Epithelial cell of prostate (primary cell): ENCODE results near the gene DAND5.

ENCODE experiments used
- DNase-seq: peaks from one replicate; pipeline ENCODE4 v3.0.0-alpha.2; 2011; ENCODE audit warnings: low read depth, low spot score
- H3K27ac ChIP-seq: fragments of 450-650 bp; 2 replicates; pipeline ENCODE4 v1.5.1; 2017; ENCODE audit warnings: mild to moderate bottlenecking

Gene DAND5, protein sequence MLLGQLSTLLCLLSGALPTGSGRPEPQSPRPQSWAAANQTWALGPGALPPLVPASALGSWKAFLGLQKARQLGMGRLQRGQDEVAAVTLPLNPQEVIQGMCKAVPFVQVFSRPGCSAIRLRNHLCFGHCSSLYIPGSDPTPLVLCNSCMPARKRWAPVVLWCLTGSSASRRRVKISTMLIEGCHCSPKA

DNA sequence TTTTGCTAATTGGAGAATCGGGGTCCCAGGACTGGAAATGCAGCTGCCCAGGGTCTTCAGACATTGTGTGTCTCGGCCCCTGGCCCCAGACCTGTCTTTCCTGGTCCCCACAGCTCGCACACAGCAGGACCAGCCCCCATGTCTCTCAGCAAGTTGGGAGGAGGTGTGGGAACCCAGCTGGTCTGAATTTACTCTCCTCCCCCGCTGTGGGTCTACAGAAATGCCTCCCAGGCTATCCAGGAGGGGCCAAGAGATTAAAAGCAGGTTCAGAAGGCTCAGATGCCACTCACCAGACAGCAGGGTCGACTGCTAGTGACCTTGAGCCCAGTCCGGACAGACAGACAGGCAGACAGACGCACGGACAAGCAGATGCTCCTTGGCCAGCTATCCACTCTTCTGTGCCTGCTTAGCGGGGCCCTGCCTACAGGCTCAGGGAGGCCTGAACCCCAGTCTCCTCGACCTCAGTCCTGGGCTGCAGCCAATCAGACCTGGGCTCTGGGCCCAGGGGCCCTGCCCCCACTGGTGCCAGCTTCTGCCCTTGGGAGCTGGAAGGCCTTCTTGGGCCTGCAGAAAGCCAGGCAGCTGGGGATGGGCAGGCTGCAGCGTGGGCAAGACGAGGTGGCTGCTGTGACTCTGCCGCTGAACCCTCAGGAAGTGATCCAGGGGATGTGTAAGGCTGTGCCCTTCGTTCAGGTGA lies at the start of gene DAND5:
Gene DAND5 (plus strand): TSS at position 285 of the 697 bp plus-strand sequence. CDS start 85 bp downstream, at position 370.
- no peak within 1 kb of the TSS for H3K27ac ChIP-seq
- DNase-seq = no peak

DNA sequence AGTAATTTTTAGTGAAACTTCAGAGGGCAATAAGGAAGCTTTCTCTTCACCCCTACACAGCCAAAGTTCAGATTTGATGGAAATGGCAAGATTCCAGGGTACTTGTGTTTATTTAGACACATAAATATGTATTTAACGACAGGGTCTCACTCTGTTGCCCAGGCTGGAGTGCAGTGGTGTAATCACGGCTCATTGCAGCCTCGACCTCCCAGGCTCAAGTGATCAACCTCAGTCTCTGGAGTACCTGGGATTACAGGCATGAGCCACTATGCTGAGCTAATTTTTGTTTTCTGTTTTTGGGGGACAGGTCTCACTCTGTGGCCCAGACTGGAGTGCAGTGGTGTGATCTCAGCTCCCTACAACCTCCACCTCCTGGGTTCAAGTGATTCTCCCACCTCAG lies 48.3 kb upstream of the DAND5 start:
- no peak for DNase-seq
- no peak overlapping the region for H3K27ac ChIP-seq

DNA sequence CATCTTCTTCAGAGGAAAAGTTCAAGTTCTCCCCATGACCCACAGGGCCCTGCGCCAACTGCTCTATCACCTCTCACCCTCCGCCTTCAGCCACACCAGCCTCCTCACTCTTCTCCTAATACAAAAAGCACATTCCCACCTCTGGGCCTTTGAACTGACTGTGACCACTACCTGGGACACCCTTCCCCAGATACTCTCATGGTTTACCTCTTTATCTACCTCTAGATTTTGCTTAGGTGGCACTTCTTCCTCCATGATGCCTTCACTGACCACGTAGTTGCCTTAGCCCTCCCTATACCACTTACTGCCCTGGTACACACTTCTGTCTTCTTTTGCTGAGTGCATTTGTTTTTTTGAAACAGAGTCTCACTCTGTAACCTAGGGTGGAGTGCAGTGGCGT lies 46.4 kb upstream of the DAND5 start:
- H3K27ac ChIP-seq = no peak overlapping the region
- DNase-seq = no peak

DNA sequence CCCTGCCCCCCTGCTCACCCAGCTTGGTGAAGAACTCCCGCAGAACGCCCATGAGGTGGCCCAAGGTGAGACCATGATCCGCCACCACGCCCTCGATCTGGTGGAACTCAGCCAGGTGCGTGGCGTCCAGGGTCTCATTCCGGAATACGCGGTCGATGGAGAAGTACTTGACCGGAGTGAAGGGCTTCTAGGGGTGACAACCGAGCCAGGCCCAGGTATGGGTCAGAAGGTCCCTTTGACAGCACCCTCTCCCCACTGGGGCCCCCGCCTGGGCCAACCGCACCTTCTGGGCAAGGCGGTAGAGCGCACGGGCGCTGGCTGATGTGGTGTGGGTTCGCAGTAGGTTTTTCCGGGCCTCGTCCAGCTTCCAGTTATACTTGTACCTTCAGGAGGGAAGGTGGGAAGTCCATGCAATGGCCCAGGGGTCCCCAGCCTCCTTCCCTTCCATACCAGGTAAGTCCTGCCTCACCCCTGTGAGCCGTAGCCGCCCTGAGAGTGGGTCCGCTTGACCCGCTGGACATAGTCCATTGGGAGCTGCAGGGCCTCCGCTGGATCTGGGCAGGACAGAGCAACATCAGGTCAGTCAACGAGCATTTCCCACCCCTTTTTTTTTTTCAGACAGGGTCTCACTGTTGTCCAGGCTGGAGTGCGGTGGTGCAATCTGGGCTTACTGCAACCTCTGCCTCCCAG lies 44.6 kb upstream of the DAND5 start:
- no peak overlapping the region for H3K27ac ChIP-seq
- DNase-seq = no peak

DNA sequence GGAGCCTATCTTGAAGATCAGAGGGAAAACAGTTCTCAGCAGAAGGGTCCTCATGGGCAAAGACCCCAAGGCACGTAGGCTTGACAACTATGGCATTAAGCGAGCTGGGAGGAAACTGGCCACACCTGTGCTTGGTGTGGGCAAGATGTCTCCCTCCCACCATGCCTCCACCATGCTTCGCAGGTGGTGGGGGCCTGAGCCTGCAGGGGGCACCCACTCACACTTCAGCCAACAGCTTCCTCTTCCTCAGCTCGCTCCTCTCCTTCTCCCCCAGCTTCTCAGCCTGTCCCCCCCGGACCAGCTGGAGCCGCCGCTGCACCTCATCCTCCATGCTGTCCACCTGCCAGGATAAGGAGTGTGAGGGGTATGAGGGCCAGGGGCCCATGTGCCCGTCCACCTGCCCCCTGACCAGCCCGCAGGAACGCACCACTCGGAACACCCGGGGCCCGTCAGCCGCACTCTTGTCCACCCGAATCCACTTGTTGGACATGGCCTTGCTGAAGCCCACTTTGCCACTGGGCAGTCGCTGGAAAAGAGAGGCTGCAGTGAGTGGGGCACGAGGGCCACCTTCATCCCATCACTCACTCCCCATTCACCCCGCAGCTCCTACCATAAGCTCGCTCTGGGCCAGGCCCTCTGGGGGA lies 39.3 kb upstream of the DAND5 start:
- no peak for DNase-seq
- H3K27ac ChIP-seq = no peak overlapping the region

DNA sequence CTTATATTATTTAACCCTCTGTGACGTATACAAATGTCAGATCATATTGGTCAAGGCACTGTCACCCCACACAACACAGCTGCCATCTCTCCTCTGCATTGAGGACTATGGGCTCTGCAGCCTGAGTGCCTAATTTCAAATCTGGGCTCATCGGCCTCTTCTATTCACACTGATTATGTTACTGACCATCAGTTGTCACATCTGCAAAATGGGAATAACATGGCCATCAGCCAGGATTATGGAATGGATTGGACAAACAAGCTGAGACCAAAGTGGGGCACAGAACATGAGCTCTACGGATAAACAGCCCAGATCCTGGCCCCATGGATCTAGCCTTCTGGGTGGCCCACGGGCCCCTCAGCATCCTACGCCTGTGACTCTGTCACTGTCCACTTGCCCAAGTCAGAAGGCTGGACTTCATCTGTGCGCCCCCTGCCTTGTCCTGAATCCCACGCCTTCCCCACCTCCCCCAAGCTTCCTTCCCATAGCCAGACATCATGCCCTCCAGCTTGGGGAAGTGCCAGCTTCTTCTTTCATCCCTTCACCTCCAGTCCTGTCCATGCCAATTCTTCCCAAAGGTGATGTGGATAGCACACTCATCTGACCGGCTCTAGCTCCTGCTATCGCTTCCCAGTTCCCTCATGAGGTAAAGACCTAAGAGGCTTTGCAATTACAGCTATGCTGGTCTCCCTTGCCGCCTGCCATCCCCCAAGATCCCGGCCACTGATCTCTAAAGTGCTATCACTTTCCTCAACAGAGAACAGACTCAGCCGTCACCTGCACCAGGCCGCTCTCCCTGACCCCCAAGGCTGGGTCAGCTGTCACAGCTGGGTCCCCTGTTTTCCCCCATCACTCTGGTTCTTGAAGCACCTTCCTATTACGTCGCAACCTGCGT lies 36.7 kb upstream of the DAND5 start:
- peak overlapping the region; percentile 53 for H3K27ac ChIP-seq
- DNase-seq = no peak

DNA sequence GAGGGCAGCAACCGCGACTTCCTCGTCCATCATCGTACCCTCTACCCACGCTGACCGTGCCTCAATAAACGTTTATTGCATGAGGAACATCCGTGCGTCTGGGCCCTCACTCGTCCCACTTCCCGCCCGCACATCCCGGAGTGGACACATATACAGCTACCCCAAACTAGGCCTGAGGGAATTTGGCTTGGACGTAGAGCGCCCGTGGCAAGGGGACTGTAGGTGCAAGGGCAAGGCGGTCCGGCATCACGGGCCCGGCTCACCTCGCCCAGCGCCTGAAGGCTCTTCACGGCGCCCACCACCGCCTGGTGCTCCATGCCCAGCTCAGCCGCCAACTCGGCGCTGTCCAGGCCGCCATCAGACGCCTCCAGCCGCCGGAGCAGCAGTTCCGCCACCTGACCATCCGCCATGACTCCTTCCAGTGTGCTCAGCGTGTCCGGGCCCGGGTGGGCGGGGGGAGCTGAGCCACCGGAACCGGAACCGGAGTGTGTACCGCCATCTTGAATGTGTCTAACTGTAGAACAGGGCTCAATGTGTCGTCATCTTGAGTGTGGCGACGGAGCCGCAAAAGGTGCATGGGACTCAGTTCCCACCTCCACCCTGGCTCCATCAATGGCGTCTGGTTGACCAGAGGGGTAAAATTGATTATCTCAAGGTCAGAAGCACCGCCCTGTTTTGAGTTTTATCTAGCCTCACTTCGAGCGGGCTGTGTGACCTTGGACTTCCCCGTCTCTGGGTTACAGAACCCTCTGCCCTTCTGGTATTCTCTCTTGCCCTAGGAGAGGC lies 35.9 kb upstream of the DAND5 start, which contains the start of gene FARSA:
Gene FARSA (minus strand): TSS at position 425 of the 786 bp plus-strand sequence. CDS start 15 bp downstream, at position 410.
- DNase-seq = peak; percentile 55
- peak within 1 kb of the TSS; percentile 53 for H3K27ac ChIP-seq

DNA sequence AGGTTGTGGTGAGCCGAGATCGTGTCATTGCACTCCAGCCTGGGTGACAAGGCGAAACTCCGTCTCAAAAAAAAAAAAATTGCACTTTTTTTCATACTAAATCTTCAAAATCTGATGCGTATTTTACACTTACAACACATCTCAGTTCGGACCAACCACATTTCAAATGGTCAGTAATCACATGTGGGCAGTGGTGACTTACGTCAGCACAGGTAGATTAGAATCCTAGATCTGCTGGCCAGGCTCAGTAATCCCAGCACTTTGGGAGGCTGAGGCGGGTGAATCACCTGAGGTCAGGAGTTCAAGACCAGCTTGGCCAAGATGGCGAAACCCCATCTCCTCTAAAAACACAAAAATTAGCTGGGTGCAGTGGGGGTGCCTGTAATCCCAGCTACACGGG lies 34.3 kb upstream of the DAND5 start:
- no peak overlapping the region for H3K27ac ChIP-seq
- no peak for DNase-seq

DNA sequence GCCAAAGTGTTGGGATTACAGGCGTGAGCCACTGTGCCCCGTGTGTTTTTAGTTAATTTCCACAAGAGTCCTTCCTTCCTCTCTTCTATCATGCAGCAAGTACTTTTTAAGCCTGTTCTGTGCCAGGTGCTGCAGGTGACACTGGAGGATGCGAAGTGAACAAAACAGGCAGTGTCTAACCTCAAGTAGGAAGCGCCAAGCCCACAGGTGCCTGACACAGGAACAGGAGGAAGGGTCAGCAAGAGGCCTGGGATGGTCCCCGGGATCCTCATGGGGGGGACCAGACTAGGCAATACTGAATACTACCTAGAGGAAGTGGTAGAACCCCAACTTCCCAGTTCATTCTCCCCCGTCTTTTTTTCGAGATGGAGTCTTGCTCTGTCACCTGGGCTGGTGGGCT lies 32.8 kb upstream of the DAND5 start:
- DNase-seq = no peak
- H3K27ac ChIP-seq = no peak overlapping the region

DNA sequence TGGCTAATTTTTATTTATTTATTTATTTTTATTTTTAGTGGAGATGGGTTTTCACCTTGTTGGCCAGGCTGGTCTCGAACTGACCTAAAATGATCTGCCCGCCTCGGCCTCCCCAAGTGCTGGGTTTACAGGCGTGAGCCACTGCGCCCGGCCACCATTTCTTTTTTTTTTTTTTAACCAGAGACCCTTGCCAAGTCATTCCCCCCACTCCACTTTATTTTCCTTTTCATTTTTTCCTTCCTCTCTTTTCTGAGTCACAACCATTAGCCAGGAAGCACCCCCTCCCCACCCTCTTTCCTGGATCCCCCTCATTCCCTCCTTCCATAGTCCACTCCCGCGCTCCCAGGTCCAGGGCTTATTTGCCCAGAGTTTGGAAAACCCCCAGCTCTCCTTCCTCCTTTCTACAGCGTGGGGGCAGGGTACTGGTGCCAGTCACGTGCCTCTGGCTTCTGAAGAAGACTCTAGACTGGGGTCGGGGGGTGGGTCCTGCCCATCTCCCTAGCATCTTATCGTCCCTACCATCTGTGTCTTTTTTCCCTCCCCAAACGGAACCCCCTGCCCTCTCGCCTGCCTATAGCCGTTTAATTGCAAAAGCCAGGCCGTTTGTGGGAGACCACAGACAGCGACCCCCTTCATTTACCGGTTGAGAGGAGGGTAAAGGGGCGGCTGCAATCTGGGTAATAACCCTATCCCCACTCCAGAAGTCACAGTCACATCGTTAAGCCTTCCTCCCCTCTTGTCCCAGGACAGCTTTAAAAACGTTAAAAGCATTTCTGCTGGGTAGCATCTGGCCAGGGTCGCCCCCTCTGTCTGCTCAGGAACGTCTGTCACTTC lies 32.1 kb upstream of the DAND5 start:
- H3K27ac ChIP-seq = no peak overlapping the region
- no peak for DNase-seq

DNA sequence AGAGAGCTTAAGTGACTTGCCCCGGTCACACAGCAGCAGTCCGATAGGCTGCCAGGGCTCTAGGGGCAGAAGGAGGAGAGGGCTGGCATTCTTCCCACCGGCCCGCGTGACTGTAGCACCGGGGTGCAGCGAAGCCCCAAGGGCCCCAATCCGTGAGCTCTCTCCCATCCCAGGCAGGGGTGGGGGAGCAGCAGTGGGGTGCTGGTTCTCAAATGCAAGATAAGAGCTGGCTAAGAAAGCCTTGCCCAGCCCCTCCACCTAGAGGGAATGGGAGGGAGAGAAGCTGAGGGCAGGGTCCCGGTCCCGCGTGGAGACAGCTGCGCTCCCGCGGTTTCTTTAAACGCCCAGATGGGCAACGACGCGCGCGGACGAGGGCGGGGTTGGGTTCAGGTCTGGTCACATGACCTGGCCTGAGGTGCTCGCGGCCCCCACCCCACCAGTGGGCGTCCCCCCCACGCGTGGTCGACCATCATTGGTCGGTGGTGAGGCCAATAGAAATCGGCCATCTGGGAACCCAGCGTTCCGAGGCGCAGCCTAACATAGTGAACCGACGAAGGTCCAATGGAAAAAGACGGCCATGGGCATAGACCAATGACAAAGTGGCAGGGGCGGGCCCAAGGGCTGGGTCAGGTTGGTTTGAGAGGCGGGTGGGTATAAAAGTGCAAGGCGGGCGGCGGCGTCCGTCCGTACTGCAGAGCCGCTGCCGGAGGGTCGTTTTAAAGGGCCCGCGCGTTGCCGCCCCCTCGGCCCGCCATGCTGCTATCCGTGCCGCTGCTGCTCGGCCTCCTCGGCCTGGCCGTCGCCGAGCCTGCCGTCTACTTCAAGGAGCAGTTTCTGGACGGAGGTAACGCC lies 31.2 kb upstream of the DAND5 start, which contains the start of gene CALR:
Gene CALR (plus strand): TSS at position 683 of the 852 bp plus-strand sequence. CDS start 71 bp downstream, at position 754.
- H3K27ac ChIP-seq = peak within 1 kb of the TSS; percentile 70
- peak; percentile 93 for DNase-seq

DNA sequence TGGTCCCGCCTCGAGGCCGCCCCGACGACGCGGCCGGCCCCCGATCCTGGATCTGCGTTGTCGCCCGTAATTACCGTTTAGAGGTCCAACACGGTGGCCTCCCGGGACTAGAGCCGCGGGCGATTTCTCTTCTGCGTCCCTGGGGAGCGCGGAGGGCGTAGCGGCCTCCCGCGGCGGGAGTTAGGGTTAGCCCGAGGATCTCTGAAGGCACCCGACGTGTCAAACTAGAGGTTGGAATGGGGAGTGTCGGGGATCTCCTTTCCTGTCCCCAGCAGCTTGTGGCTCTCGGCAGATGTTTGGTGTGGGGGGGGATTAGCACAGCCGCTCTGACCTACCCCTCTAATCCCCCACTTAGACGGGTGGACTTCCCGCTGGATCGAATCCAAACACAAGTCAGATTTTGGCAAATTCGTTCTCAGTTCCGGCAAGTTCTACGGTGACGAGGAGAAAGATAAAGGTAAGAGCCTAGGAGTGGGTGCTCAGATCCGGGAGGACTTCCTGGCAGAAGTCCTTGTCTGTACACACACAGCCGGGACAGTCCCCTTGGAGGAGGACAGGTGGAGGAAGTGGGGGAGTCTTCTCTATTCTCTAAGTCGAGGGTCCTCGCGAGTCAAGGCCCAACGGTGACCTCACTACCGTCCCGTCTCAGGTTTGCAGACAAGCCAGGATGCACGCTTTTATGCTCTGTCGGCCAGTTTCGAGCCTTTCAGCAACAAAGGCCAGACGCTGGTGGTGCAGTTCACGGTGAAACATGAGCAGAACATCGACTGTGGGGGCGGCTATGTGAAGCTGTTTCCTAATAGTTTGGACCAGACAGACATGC lies 30.4 kb upstream of the DAND5 start:
- H3K27ac ChIP-seq = peak overlapping the region; percentile 70
- no peak for DNase-seq

DNA sequence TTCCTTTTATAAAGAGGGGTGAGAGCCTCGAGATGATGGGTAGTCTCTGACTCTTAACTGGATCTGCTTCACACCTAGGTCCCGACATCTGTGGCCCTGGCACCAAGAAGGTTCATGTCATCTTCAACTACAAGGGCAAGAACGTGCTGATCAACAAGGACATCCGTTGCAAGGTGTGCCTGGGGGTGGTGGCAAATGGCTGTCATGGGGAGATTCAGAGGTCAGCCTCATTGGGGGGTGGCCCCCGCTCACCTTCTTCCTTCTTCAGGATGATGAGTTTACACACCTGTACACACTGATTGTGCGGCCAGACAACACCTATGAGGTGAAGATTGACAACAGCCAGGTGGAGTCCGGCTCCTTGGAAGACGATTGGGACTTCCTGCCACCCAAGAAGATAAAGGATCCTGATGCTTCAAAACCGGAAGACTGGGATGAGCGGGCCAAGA lies 29.4 kb upstream of the DAND5 start:
- no peak for DNase-seq
- peak overlapping the region; percentile 70 for H3K27ac ChIP-seq

DNA sequence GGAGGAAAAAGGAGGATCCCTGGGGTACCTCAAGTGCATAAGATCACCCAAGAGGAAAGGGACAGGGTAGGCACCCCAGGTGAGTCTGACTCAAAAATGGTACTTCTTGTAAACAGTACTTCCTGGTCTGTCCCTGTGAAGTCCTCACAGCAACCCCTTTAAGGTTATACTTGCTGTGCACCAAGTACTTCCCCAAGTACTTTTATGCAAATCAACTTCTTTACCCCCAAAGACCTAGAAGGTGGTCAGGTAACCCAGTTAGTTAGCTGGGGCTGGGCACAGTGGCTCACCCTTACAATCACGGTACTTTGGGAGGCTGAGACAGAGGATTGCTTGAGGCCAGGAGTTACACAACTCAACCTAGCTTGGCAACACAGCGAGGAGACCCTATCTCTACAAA lies 28.5 kb upstream of the DAND5 start:
- peak overlapping the region; percentile 70 for H3K27ac ChIP-seq
- DNase-seq = no peak

DNA sequence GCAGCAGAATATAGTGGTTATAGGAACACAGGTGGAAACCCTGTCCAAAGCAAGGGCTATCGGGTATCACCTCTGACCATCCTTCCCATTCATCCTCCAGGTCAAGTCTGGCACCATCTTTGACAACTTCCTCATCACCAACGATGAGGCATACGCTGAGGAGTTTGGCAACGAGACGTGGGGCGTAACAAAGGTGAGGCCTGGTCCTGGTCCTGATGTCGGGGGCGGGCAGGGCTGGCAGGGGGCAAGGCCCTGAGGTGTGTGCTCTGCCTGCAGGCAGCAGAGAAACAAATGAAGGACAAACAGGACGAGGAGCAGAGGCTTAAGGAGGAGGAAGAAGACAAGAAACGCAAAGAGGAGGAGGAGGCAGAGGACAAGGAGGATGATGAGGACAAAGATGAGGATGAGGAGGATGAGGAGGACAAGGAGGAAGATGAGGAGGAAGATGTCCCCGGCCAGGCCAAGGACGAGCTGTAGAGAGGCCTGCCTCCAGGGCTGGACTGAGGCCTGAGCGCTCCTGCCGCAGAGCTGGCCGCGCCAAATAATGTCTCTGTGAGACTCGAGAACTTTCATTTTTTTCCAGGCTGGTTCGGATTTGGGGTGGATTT lies 25.8 kb upstream of the DAND5 start:
- no peak for DNase-seq
- H3K27ac ChIP-seq = peak overlapping the region; percentile 70

DNA sequence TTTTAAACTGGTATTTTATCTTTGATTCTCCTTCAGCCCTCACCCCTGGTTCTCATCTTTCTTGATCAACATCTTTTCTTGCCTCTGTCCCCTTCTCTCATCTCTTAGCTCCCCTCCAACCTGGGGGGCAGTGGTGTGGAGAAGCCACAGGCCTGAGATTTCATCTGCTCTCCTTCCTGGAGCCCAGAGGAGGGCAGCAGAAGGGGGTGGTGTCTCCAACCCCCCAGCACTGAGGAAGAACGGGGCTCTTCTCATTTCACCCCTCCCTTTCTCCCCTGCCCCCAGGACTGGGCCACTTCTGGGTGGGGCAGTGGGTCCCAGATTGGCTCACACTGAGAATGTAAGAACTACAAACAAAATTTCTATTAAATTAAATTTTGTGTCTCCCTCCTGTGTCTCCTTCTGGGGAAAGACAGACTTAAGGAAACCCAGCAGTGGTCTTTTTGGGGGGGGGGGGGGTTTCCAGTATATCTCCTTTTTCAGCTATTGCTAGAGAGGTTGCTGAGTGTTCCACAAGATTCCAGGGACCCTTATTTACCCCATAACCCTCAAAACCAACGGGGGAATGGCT lies 25.2 kb upstream of the DAND5 start:
- no peak for DNase-seq
- peak overlapping the region; percentile 95 for H3K27ac ChIP-seq
